Breast epithelium (tissue), 3 donors: ENCODE data around the gene POU5F1.

Source experiments
- POLR2A ChIP-seq: fragments of 450-650 bp; IDR thresholded peaks from one replicate; pipeline ENCODE4 v1.6.1; 2016; ENCODE audit warnings: antibody characterized with exemption, mild to moderate bottlenecking, moderate library complexity
- POLR2AphosphoS5 ChIP-seq, 3 donors: sonication (generic); formaldehyde crosslinking; IDR thresholded peaks; one replicate each; pipeline ENCODE4 v1.6.1; 2017; ENCODE audit warnings: antibody characterized with exemption in 3 of 3
- TF ChIP-seq, protein P1 (sequence below), 3 donors: fragments of 450-650 bp; IDR thresholded peaks; one replicate each; pipeline ENCODE4 v1.5.1; 2016 to 2017; ENCODE audit warnings: antibody characterized with exemption in 3 of 3, mild to moderate bottlenecking in 3 of 3, moderate library complexity in 3 of 3

DNA sequence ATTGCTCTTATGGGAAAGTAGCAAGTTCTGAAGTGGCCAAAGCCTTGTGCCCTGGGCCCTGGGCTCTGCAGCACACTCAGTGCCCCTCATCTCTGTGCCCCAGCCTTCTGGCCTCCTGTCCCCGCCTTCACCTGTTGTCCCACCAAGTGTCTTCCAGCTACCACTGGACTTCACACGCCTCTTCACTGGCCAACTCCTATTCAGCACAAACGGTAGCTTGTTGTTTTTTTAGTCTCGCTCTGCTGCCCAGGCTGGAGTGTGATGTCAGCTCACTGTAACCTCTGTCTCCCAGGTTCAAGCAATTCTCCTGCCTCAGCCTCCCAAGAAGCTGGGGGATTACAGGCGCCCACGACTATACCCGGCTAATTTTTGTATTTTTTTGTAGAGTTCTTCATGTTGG, 17.7 kb downstream of the POU5F1 start:
- TF ChIP-seq, protein P1, sequence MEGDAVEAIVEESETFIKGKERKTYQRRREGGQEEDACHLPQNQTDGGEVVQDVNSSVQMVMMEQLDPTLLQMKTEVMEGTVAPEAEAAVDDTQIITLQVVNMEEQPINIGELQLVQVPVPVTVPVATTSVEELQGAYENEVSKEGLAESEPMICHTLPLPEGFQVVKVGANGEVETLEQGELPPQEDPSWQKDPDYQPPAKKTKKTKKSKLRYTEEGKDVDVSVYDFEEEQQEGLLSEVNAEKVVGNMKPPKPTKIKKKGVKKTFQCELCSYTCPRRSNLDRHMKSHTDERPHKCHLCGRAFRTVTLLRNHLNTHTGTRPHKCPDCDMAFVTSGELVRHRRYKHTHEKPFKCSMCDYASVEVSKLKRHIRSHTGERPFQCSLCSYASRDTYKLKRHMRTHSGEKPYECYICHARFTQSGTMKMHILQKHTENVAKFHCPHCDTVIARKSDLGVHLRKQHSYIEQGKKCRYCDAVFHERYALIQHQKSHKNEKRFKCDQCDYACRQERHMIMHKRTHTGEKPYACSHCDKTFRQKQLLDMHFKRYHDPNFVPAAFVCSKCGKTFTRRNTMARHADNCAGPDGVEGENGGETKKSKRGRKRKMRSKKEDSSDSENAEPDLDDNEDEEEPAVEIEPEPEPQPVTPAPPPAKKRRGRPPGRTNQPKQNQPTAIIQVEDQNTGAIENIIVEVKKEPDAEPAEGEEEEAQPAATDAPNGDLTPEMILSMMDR (IDR thresholded peaks at IDR 0.05): no peak
- TF ChIP-seq POLR2A (no peak), POLR2AphosphoS5 (IDR thresholded peaks at IDR 0.05) (no peak)
